OCI-LY3 (cell line): ENCODE data around the gene PRPH.

Experiments used
- CTCF ChIP-seq: fragments of 200-600, 300-600 bp; sonication (generic); IDR thresholded peaks from 2 replicates; pipeline ENCODE4 v1.5.1; 2014; ENCODE audit warnings: antibody characterized with exemption, low read length, low read depth
- EZH2phosphoT487 ChIP-seq: fragments of 200-600 bp; shearing (Covaris generic); IDR thresholded peaks from 2 replicates; pipeline ENCODE4 v1.6.1; 2018; ENCODE audit warnings: antibody characterized with exemption, mixed run types, low read depth

GRCh38 chr12:49340095-49340870 is 45.3 kb downstream of the PRPH start:
- TF ChIP-seq CTCF (no peak), EZH2phosphoT487 (no peak)
